ENCODE results near the gene RNF8.
"Not testable (repeated sequence)": the region's sequence is repeated elsewhere in the genome, so short reads cannot be mapped to it uniquely, and the experiment has no call there.

The RNF8 gene

GRCh38 chr6:37321516-37322415 lies 32.0 kb upstream of the RNF8 start:
- no peak for DNase-seq (ENCODE audit: low read depth)

GRCh38 chr6:37323580-37323979 lies 30.2 kb upstream of the RNF8 start:
- DNase-seq (ENCODE audit: low read depth) = peak; percentile 23

GRCh38 chr6:37324131-37325033 lies 29.4 kb upstream of the RNF8 start:
- peak; percentile 91 for DNase-seq (ENCODE audit: low read depth)

- DNase-seq (ENCODE audit: low read depth) = not testable (repeated sequence)
Observed at GRCh38 chr6:37330345-37330744, 23.4 kb upstream of the RNF8 start.

- DNase-seq (ENCODE audit: low read depth) = no peak
Observed at GRCh38 chr6:37331047-37331446, 22.7 kb upstream of the RNF8 start.

DNA sequence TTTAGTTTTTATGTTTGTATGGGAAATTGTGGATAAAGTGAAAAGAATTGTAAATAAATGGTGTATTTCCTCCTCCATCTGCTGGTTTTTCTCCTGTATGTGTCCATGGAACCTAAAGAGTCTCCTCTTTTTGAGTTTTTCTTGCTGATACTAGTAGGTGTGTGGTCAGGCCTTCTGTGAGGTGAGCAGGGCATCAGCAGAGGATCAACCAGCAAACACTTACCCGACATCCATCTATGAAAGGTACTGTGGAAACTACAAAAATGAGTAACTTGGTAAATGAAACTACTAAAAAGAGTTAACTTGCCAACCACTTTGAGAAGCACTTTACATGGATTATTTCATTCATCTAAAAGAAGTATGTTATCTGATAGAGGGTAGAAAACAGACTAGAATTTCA lies 20.9 kb upstream of the RNF8 start:
- no peak for DNase-seq (ENCODE audit: low read depth)

DNA sequence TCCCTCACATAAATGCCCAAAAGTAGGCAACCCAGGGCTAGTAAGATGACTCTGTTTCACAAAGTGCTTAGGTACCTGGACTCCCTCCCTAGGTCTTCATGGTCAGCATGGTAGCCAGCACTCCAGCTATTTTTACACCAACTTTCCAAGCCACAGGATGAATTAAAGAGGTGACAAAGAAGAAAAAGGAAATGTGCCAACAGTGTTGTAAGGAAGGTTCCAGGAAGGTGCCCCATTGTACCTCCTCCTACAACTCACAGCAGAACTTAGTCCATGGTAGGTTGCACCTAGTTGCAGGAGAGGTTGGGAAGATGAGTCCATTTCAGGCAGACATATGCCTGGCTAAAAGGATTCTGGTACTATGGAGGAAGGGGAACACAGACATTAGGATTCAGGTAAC lies 19.7 kb upstream of the RNF8 start:
- DNase-seq (ENCODE audit: low read depth) = no peak

- DNase-seq (ENCODE audit: low read depth) = not testable (repeated sequence)
Observed at GRCh38 chr6:37338317-37338716, 15.5 kb upstream of the RNF8 start.

DNA sequence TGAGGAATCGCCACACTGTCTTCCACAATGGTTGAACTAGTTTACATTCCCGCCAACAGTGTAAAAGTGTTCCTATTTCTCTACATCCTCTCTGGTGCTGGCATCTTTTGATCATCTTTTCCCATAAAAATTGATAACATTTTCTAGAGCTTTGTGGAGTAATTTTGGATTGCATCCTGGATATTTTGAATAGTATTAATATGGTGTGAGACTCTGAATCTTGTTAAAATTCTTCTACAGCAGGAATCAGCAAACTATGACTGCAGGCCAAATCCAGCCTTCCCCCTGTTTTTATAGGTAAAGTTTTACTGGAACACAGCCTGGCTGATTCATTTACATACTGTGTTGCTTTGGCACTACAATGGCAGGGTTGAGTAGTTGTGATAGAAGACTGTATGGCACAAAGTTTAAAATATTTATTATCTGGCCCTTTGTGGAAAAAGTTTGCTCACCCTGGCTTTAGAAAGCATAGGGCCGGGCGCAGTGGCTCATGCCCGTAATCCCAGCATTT lies 15.0 kb upstream of the RNF8 start:
- DNase-seq (ENCODE audit: low read depth) = no peak

- no peak for DNase-seq (ENCODE audit: low read depth)
Observed at GRCh38 chr6:37339741-37340638, 13.8 kb upstream of the RNF8 start.

- DNase-seq (ENCODE audit: low read depth) = peak; percentile 38
Observed at GRCh38 chr6:37340639-37340943, 13.2 kb upstream of the RNF8 start.

DNA sequence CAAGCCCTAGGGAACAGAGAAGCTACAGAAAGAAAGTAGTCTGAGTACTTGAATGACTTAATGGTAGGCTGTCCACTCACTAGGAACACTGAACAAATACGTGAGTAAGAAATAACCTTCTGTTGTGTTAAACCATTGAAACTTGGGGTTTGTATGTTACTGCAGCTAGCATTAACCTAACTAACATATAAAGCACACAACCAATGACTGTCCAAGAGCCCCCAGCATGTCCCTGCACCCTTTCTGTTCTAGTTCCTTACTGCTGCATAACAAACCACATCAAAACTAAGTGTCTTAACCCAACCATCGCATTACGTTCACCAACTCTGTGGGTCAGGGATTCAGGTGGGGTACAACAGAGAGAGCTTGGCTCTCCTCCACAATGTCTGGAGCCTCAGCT lies 10.5 kb upstream of the RNF8 start:
- no peak for DNase-seq (ENCODE audit: low read depth)

DNA sequence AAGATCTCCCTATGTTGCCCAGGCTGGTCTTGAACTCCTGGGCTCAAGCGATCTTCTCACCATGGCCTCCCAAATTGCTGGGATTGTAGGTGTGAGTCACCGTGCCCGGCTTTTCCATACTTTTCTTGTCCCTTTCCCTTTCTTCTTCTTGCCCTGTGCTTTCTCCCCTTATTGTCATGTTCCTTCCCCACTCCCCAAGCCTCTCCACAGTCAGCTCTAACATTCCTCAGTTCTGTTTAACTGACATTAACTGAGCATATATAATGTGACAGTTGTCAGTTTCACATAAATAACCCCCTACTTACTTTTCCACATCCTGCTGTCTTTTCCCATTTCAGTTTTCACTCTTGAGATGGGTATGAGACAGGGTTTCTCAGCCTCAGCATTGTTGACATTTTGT lies 9.5 kb upstream of the RNF8 start:
- DNase-seq (ENCODE audit: low read depth) = no peak

DNA sequence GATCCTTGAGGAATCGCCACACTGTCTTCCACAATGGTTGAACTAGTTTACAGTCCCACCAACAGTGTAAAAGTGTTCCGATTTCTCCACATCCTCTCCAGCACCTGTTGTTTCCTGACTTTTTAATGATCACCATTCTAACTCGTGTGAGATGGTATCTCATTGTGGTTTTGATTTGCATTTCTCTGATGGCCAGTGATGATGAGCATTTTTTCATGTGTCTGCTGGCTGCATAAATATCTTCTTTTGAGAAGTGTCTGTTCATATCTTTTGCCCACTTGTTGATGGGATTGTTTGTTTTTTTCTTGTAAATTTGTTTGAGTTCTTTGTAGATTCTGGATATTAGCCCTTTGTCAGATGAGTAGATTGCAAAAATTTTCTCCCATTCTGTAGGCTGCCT lies 8.0 kb upstream of the RNF8 start:
- DNase-seq (ENCODE audit: low read depth) = not testable (repeated sequence)

DNA sequence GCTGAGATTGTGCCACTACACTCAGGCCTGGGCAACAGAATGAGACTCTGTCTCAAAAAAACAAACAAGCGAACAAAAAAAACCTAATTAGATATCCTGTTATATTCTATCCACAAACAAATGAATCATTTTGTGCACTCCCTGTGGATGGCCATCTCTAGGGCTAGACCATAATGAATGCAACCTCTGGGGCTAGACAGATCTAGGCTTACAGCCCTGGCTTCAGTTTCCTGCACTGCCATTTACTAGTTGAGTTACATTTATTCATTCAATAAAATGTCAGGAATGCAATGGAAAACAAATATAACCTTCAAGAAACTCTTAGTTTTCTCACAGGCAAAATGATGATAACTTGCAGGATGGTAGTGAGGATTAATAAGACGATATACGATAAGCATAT lies 6.6 kb upstream of the RNF8 start:
- DNase-seq (ENCODE audit: low read depth) = no peak

- no peak for DNase-seq (ENCODE audit: low read depth)
Observed at GRCh38 chr6:37347670-37348111, 6.1 kb upstream of the RNF8 start.

GRCh38 chr6:37351027-37351426 lies 2.8 kb upstream of the RNF8 start:
- DNase-seq (ENCODE audit: low read depth) = no peak

DNA sequence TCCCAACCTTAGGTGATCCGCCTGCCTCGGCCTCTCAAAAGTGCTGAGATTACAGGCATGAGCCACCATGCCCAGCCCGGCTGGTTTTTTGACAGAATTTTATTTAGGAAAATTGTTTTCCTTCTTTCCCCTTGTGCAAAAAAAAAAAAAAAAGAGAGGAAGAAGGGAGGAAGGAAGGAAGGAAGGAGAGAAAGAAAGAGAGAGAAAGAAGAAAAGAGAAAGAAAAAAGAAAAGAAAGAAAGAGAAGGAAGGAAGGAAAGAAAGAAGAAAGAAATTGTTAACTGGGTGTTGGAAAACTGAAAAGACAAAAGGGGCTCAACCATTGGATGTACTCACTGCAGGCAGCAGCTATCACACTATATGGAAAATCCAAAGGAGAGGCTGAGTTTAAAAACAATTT lies 1.4 kb upstream of the RNF8 start:
- DNase-seq (ENCODE audit: low read depth) = no peak

- peak; percentile 63 for DNase-seq (ENCODE audit: low read depth)
Observed at GRCh38 chr6:37354526-37355384, 972 bp downstream of the RNF8 start.

DNA sequence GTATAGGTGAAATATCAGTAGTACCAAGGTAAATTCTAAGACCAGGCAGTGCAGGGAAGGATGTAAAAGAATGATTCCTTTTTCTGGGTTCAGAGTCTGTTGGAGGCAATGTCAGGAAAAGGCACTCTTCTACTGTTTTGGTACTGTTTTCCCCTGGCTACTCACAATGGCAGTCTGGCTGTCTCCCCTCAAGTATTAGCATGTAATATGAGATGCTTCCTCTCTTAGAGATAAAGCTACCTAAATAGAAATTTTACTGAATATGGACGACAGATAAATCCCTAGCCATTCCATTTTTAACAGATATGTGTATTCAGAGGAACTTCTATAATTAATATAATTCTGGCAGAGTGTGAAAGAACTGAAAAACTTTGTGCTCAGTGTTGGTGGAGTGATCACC lies 3.5 kb downstream of the RNF8 start:
- DNase-seq (ENCODE audit: low read depth) = no peak

DNA sequence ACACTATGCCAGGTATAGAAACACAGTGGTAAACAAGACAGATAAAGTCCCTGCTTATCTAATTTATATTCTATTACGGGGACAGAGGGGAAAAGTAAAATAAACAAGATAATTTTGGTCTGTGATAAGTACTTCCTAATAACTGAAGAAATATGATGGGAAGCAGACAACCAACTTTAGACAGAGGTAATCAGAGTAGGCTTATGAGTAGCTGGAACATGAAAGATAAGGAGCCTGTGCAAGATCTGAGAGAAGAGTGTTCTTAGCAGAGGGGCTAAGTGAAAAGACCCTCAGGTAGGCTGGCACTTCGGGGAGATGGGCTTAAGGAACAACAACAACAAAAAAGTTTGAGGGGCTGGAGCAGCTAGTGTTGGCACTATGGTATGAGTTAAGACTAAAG lies 4.1 kb downstream of the RNF8 start:
- no peak for DNase-seq (ENCODE audit: low read depth)

Data from ELR (cell line).